GM23338 (cell line): ENCODE results near the gene UNC5C. TPM values are rescaled to one million over a fixed set of nuclear protein-coding genes. Genes with fewer than 3 reads are reported as not detected.

Experiments
- ATAC-seq: fragments of 200-7000 bp; cut with Tn5 transposase; 3 replicates; pipeline ENCODE4 v1.9.1; 2020
- DNase-seq: peaks from one replicate; pipeline ENCODE4 v3.0.0-alpha.2; 2015; ENCODE audit warnings: low spot score
- H2AFZ ChIP-seq: fragments of 200-600 bp; sonication (generic); 2 replicates; pipeline ENCODE4 v1.8.0; 2016; ENCODE audit warnings: antibody characterized with exemption, mild to moderate bottlenecking, moderate library complexity
- H3F3A ChIP-seq: fragments of 200-600 bp; sonication (generic); replicated peaks from 2 replicates; pipeline ENCODE4 v1.8.0; 2017; ENCODE audit warnings: antibody characterized with exemption, mixed run types, low read depth
- H3K27ac ChIP-seq: fragments of 200-600 bp; sonication (generic); 2 replicates; pipeline ENCODE4 v1.6.1; 2016; ENCODE audit warnings: low read depth
- H3K27me3 ChIP-seq: fragments of 200-600 bp; sonication (generic); 2 replicates; pipeline ENCODE4 v1.8.0; 2016; ENCODE audit warnings: mild to moderate bottlenecking, mixed run types, moderate library complexity; ENCODE audit not compliant: insufficient read depth
- H3K36me3 ChIP-seq: fragments of 200-600 bp; sonication (generic); 2 replicates; pipeline ENCODE4 v1.8.0; 2016; ENCODE audit warnings: mild to moderate bottlenecking; ENCODE audit not compliant: insufficient read depth
- H3K4me1 ChIP-seq: fragments of 200-600 bp; sonication (generic); 2 replicates; pipeline ENCODE4 v1.8.0; 2016; ENCODE audit warnings: mild to moderate bottlenecking, moderate library complexity; ENCODE audit not compliant: insufficient read depth
- H3K4me2 ChIP-seq: fragments of 200-600 bp; sonication (generic); 2 replicates; pipeline ENCODE4 v1.7.1; 2017; ENCODE audit warnings: mixed run types
- H3K4me3 ChIP-seq: fragments of 200-600 bp; sonication (generic); 2 replicates; pipeline ENCODE4 v1.6.1; 2016; ENCODE audit warnings: mixed run types
- H3K79me2 ChIP-seq: fragments of 200-600 bp; sonication (generic); replicated peaks from 2 replicates; pipeline ENCODE4 v1.8.0; 2017; ENCODE audit warnings: mild to moderate bottlenecking; ENCODE audit not compliant: insufficient read depth
- H3K9me2 ChIP-seq: fragments of 200-600 bp; sonication (generic); 2 replicates; pipeline ENCODE4 v1.8.0; 2017; ENCODE audit not compliant: insufficient read depth
- H4K20me1 ChIP-seq: fragments of 200-600 bp; sonication (generic); replicated peaks from 2 replicates; pipeline ENCODE4 v1.8.0; 2017; ENCODE audit warnings: mild to moderate bottlenecking; ENCODE audit not compliant: insufficient read depth
- H3K27ac Mint-ChIP-seq: 2 replicates; pipeline ENCODE4 v1.8.0; 2020; ENCODE audit warnings: inconsistent platforms, mild to moderate bottlenecking, moderate library complexity, mixed read lengths
- H3K27me3 Mint-ChIP-seq: 3 replicates; pipeline ENCODE4 v1.8.0; 2022; ENCODE audit warnings: low read depth, mild to moderate bottlenecking, moderate library complexity, mixed read lengths, inconsistent platforms; ENCODE audit not compliant: insufficient read depth, poor library complexity
- H3K36me3 Mint-ChIP-seq: 3 replicates; pipeline ENCODE4 v1.8.0; 2021; ENCODE audit warnings: low read depth, mild to moderate bottlenecking, inconsistent platforms, moderate library complexity, mixed read lengths
- H3K4me1 Mint-ChIP-seq: 3 replicates; pipeline ENCODE4 v1.8.0; 2020; ENCODE audit warnings: mild to moderate bottlenecking, inconsistent platforms, mixed read lengths
- H3K4me3 Mint-ChIP-seq: 3 replicates; pipeline ENCODE4 v1.8.0; 2021; ENCODE audit warnings: moderate library complexity, mild to moderate bottlenecking, inconsistent platforms, mixed read lengths
- H3K9me3 Mint-ChIP-seq: 3 replicates; pipeline ENCODE4 v1.8.0; 2020; ENCODE audit warnings: moderate library complexity, mild to moderate bottlenecking, inconsistent platforms, mixed read lengths
- CREB1 ChIP-seq: fragments of 250-450 bp; sonication (Bioruptor Pico); IDR thresholded peaks from 2 replicates; pipeline ENCODE4 v1.5.0; 2020; ENCODE audit warnings: low read depth, mild to moderate bottlenecking, moderate library complexity
- ETS1 ChIP-seq: IDR thresholded peaks from 2 replicates; pipeline ENCODE4 v1.6.1; 2016; ENCODE audit warnings: antibody characterized with exemption
- EZH2 ChIP-seq: fragments of 200-600 bp; sonication (generic); IDR thresholded peaks from one replicate; pipeline ENCODE4 v1.8.0; 2017; ENCODE audit warnings: antibody characterized with exemption, mild to moderate bottlenecking, low read depth; ENCODE audit not compliant: unreplicated experiment
- EZH2phosphoT487 ChIP-seq: fragments of 200-600 bp; sonication (generic); IDR thresholded peaks from one replicate; pipeline ENCODE4 v1.8.1; 2018; ENCODE audit warnings: antibody characterized with exemption; ENCODE audit not compliant: unreplicated experiment
- JUNB ChIP-seq: IDR thresholded peaks from one replicate; pipeline ENCODE4 v1.6.1; 2016; ENCODE audit warnings: antibody characterized with exemption; ENCODE audit not compliant: unreplicated experiment
- NANOG ChIP-seq: IDR thresholded peaks from 2 replicates; pipeline ENCODE4 v1.6.1; 2016; ENCODE audit warnings: antibody characterized with exemption, borderline replicate concordance
- POLR2AphosphoS5 ChIP-seq: IDR thresholded peaks from 2 replicates; pipeline ENCODE4 v1.6.1; 2016; ENCODE audit warnings: antibody characterized with exemption, low read depth
- STAT1 ChIP-seq: IDR thresholded peaks from one replicate; pipeline ENCODE4 v1.6.1; 2016; ENCODE audit warnings: antibody characterized with exemption; ENCODE audit not compliant: unreplicated experiment
- ZNF331 ChIP-seq: fragments of 250-450 bp; sonication (Bioruptor Pico); IDR thresholded peaks from 2 replicates; pipeline ENCODE4 v1.5.0; 2020; ENCODE audit warnings: low read depth, mild to moderate bottlenecking, moderate library complexity
- polyA plus RNA-seq: library from polyadenylated mRNA; unstranded; fragments of >200 nt; fragmentation: Nextera tagmentation; extraction: Ambion mirVana; gene quantifications from 2 replicates; pipeline ENCODE4 v1.2.1, GENCODE V29; 2016
- total RNA-seq: library from RNA; depleted of rRNA; stranded (reverse); fragments of >200 nt; shearing (Covaris generic); gene quantifications from 2 replicates; pipeline ENCODE4 v1.2.3, GENCODE V29; 2014

Gene UNC5C
- total and polyA plus RNA-seq, 2 experiments from 2014 or later, result 0.08 to 0.21 TPM

DNA sequence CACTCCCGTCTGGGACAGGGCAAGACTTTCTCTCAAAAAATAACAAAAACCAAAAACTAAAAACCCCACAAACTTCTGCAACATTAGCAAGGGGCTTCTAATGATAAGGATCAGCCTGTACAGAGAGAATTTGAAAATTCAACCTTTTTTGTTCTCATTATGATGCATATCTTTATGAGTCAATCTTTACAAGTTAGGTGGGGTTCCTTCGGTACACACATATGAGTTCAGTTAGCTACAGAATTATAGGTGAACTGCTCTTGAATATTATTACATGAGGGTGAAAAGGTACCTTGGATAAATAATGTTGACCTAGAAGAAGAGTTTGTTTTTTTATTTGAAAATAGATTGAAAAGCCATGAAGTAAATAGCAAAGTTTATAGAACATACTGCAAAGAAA, 252.7 kb downstream of the UNC5C start:
- H3K36me3 ChIP-seq, result no peaks in the 10 kb centered on the region
- DNase-seq (no peak), ATAC-seq (no peak)
- no peak overlapping the region for H3K4me2 ChIP-seq
- H3K36me3 Mint-ChIP-seq, result peaks cover 6% of the 10 kb centered on the region; the same call in 2 of the 3 replicates
- H3K27me3 ChIP-seq, result no peaks in the 10 kb centered on the region
- H3K4me1 ChIP-seq, result no peaks in the 10 kb centered on the region
- no peaks in the 10 kb centered on the region for H3K79me2 ChIP-seq
- H3K4me3 Mint-ChIP-seq, result no peak overlapping the region
- no peaks in the 10 kb centered on the region for H3F3A ChIP-seq
- H3K27me3 Mint-ChIP-seq, result no peaks in the 10 kb centered on the region
- no peak overlapping the region for H3K4me3 ChIP-seq
- H3K9me2 ChIP-seq, result 0 out of 2 replicates have a peak, but pooled peaks cover 2% of the 10 kb centered on the region
- no peak overlapping the region for H3K27ac ChIP-seq
- H2AFZ ChIP-seq, result no peak overlapping the region
- no peaks in the 10 kb centered on the region for H3K4me1 Mint-ChIP-seq
- no peaks in the 10 kb centered on the region for H4K20me1 ChIP-seq
- peaks cover 6% of the 10 kb centered on the region; the same call in 2 of the 3 replicates for H3K9me3 Mint-ChIP-seq
- TF ChIP-seq NANOG (no peak), EZH2phosphoT487 (no peak), ETS1 (no peak), STAT1 (no peak), CREB1 (no peak)
- H3K27ac Mint-ChIP-seq, result no peak overlapping the region

DNA sequence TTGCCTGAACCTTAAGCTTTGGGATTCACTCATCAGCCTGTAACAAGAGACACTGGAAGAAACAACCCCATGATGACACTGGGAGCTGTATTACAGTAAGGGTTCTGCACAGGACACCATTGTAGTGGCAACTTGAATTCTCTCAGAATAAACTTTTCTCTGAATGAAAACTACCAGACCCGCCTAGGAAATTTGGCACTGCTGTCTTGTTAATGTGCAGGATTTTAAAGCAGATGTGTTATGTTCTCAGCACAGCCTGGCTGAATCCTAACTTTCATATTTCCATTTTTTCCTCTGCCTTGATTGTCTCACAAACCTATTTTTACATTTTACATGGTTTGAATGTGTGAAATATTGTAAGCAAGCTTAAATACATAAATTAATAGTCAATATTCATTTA, 253.6 kb downstream of the UNC5C start:
- H3K27ac Mint-ChIP-seq, result no peak overlapping the region
- no peaks in the 10 kb centered on the region for H3K27me3 ChIP-seq
- no peaks in the 10 kb centered on the region for H3F3A ChIP-seq
- H4K20me1 ChIP-seq, result no peaks in the 10 kb centered on the region
- H2AFZ ChIP-seq, result no peak overlapping the region
- no peaks in the 10 kb centered on the region for H3K36me3 ChIP-seq
- 0 out of 2 replicates have a peak, but pooled peaks cover 2% of the 10 kb centered on the region for H3K9me2 ChIP-seq
- no peaks in the 10 kb centered on the region for H3K27me3 Mint-ChIP-seq
- H3K27ac ChIP-seq, result no peak overlapping the region
- H3K9me3 Mint-ChIP-seq, result peaks cover 6% of the 10 kb centered on the region; the same call in 2 of the 3 replicates
- H3K36me3 Mint-ChIP-seq, result peaks cover 6% of the 10 kb centered on the region; the same call in 2 of the 3 replicates
- no peak overlapping the region for H3K4me3 Mint-ChIP-seq
- TF ChIP-seq NANOG, result no peak
- H3K4me1 ChIP-seq, result no peaks in the 10 kb centered on the region
- DNase-seq (no peak), ATAC-seq (no peak)
- no peaks in the 10 kb centered on the region for H3K4me1 Mint-ChIP-seq
- no peak overlapping the region for H3K4me3 ChIP-seq
- H3K4me2 ChIP-seq, result no peak overlapping the region
- no peaks in the 10 kb centered on the region for H3K79me2 ChIP-seq

- Mint-ChIP-seq H3K36me3 (peaks cover under 1% of the 10 kb centered on the region; the same call in 1 of the 3 replicates), H3K4me3 (no peak overlapping the region), H3K27ac (no peak overlapping the region), H3K27me3 (no peaks in the 10 kb centered on the region), H3K9me3 (peaks cover 2% of the 10 kb centered on the region; the same call in 1 of the 3 replicates), H3K4me1 (no peaks in the 10 kb centered on the region)
- H3K79me2 ChIP-seq, result no peaks in the 10 kb centered on the region
- H3K4me1 ChIP-seq, result no peaks in the 10 kb centered on the region
- no peak overlapping the region for H3K27ac ChIP-seq
- ATAC-seq, result no peak
- no peaks in the 10 kb centered on the region for H4K20me1 ChIP-seq
- no peaks in the 10 kb centered on the region for H3F3A ChIP-seq
- H3K4me3 ChIP-seq, result no peak overlapping the region
- H3K27me3 ChIP-seq, result no peaks in the 10 kb centered on the region
- DNase-seq, result no peak
- H3K36me3 ChIP-seq, result no peaks in the 10 kb centered on the region
- H3K4me2 ChIP-seq, result no peak overlapping the region
- H3K9me2 ChIP-seq, result no peaks in the 10 kb centered on the region
- H2AFZ ChIP-seq, result no peak overlapping the region
- no peak for TF ChIP-seq CREB1
- TF ChIP-seq EZH2, result no peak
- no peak for TF ChIP-seq ZNF331 (CRISPR knock-in tag)
- no peak for TF ChIP-seq POLR2AphosphoS5
- no peak for TF ChIP-seq EZH2phosphoT487
- TF ChIP-seq NANOG, result no peak
- TF ChIP-seq ETS1, result no peak
- TF ChIP-seq JUNB, result no peak
These were observed 254.5 kb downstream of the UNC5C start for GRCh38 chr4:95294321-95294720.
